ENCODE measurements around the gene SORBS1.

SORBS1 gene

GRCh38 chr10:95406651-95407280, 154.4 kb downstream of the SORBS1 start:
- peak in 2 of 3 donors; percentile 16 to 42 for DNase-seq

GRCh38 chr10:95405655-95406054, 155.5 kb downstream of the SORBS1 start:
- no peak for DNase-seq

GRCh38 chr10:95404864-95405263, 156.3 kb downstream of the SORBS1 start:
- DNase-seq: no peak

GRCh38 chr10:95404462-95404858, 156.7 kb downstream of the SORBS1 start:
- DNase-seq: no peak

- DNase-seq: peak; percentile 35 to 47 (median 37)
Observed at GRCh38 chr10:95403700-95404461, 157.3 kb downstream of the SORBS1 start.

- DNase-seq: no peak
Observed at GRCh38 chr10:95401704-95402469, 159.3 kb downstream of the SORBS1 start.

- peak; percentile 62 to 79 (median 63) for DNase-seq
Observed at GRCh38 chr10:95400787-95401186, 160.4 kb downstream of the SORBS1 start.

- no peak for DNase-seq
Observed at GRCh38 chr10:95399183-95399582, 162.0 kb downstream of the SORBS1 start.

- peak; percentile 81 to 88 (median 82) for DNase-seq
Observed at GRCh38 chr10:95397747-95398146, 163.4 kb downstream of the SORBS1 start.

- DNase-seq: no peak
Observed at GRCh38 chr10:95395947-95396449, 165.2 kb downstream of the SORBS1 start.

- peak in 2 of 3 donors; percentile 23 to 36 for DNase-seq
Observed at GRCh38 chr10:95394161-95394880, 166.8 kb downstream of the SORBS1 start.

- DNase-seq: peak in 2 of 3 donors; percentile 25 to 31
Observed at GRCh38 chr10:95392681-95393164, 168.4 kb downstream of the SORBS1 start.

- DNase-seq: no peak
Observed at GRCh38 chr10:95392217-95392584, 169.0 kb downstream of the SORBS1 start.

GRCh38 chr10:95391581-95392216, 169.5 kb downstream of the SORBS1 start:
- DNase-seq: peak in 1 of 3 donors; percentile 28

- no peak for DNase-seq
Observed at GRCh38 chr10:95391164-95391563, 170.0 kb downstream of the SORBS1 start.

- DNase-seq: no peak
Observed at GRCh38 chr10:95389982-95390381, 171.2 kb downstream of the SORBS1 start.

GRCh38 chr10:95389176-95389575, 172.0 kb downstream of the SORBS1 start:
- no peak for DNase-seq

- no peak for DNase-seq
Observed at GRCh38 chr10:95388539-95388938, 172.6 kb downstream of the SORBS1 start.

GRCh38 chr10:95388109-95388471, 173.1 kb downstream of the SORBS1 start:
- no peak for DNase-seq

- peak; percentile 28 to 51 (median 45) for DNase-seq
Observed at GRCh38 chr10:95384011-95384704, 177.0 kb downstream of the SORBS1 start.

- DNase-seq: no peak
Observed at GRCh38 chr10:95382596-95382995, 178.6 kb downstream of the SORBS1 start.
